GM12878 (cell line): ENCODE results near the gene FAM118A. TPM values are rescaled to one million over a fixed set of nuclear protein-coding genes. Genes with fewer than 3 reads are reported as not detected.

Source experiments
- ATF7 ChIP-seq: fragments of 450-650 bp; IDR thresholded peaks from 2 replicates; pipeline ENCODE4 v1.6.1; 2016; ENCODE audit warnings: low read depth, mild to moderate bottlenecking
- E2F4 ChIP-seq: IDR thresholded peaks from 2 replicates; pipeline ENCODE4 v1.6.1; 2012; ENCODE audit warnings: low read depth, low read length, improper control_type of control experiment
- JUNB ChIP-seq: IDR thresholded peaks from 2 replicates; pipeline ENCODE4 v1.6.1; 2016; ENCODE audit warnings: antibody characterized with exemption, mild to moderate bottlenecking
- NFYA ChIP-seq: IDR thresholded peaks from 2 replicates; pipeline ENCODE4 v1.6.1; 2011; ENCODE audit warnings: low read depth, mild to moderate bottlenecking, low read length, improper control_type of control experiment, borderline replicate concordance
- NKRF ChIP-seq: fragments of 450-650 bp; conservative IDR thresholded peaks from 2 replicates; pipeline ENCODE4 v1.6.1; 2017; ENCODE audit warnings: mild to moderate bottlenecking, moderate library complexity
- POLR2AphosphoS5 ChIP-seq: IDR thresholded peaks from 2 replicates; pipeline ENCODE4 v1.6.1; 2011; ENCODE audit warnings: mild to moderate bottlenecking, low read length, inconsistent platforms
- POU2F2 ChIP-seq: IDR thresholded peaks from 3 replicates; pipeline ENCODE4 v1.6.1; 2011; ENCODE audit warnings: low read depth, mild to moderate bottlenecking, low read length, borderline replicate concordance
- RAD21 ChIP-seq: IDR thresholded peaks from 2 replicates; pipeline ENCODE4 v1.6.1; 2011; ENCODE audit warnings: mild to moderate bottlenecking, low read depth, low read length, moderate library complexity; ENCODE audit not compliant: insufficient read depth
- RCOR1 ChIP-seq: conservative IDR thresholded peaks from 2 replicates; pipeline ENCODE4 v1.6.1; 2012; ENCODE audit warnings: low read depth, low read length, improper control_type of control experiment
- SMC3 ChIP-seq: IDR thresholded peaks from 2 replicates; pipeline ENCODE4 v1.6.1; 2011; ENCODE audit warnings: low read length, improper control_type of control experiment, borderline replicate concordance
- polyA plus RNA-seq, 11 experiments: library from polyadenylated mRNA; depleted of rRNA in 4 of 11; unstranded in 6 of 11; stranded (reverse) in 5 of 11; fragments of >200 nt; fragmentation: Nextera tagmentation in 4 of 11; fragmentation: Illumina TruSeq in 1 of 11; extraction: Ambion mirVana in 4 of 11; extraction: Trizol in 1 of 11; gene quantifications; 1 replicate in 1 of 11; 2 replicates in 10 of 11; pipeline versions ENCODE4 v1.2.1 to v1.2.3, GENCODE V29; 2011 to 2016; ENCODE audit warnings: inconsistent platforms in 2 of 11, missing spikeins in 2 of 11, low read depth in 1 of 11
- total RNA-seq, 4 experiments: library from RNA; depleted of rRNA in 3 of 4; stranded (reverse); fragments of >200 nt in 3 of 4; fragmentation: Illumina TruSeq in 1 of 4; extraction: Trizol in 1 of 4; gene quantifications; 2 replicates each; pipeline versions ENCODE4 v1.2.1 to v1.2.3, GENCODE V29; 2013 to 2021
- TF ChIP-seq, protein P1 (sequence below): fragments of 450-650 bp; IDR thresholded peaks from 2 replicates; pipeline ENCODE4 v1.6.1; 2016; ENCODE audit warnings: mild to moderate bottlenecking, moderate library complexity, borderline replicate concordance

The FAM118A gene
- total and polyA plus RNA-seq, 10 of the 15 experiments (the other 5 are each of a cell fraction or from before 2014, with no cell fraction given) = 17.4 to 332 (median 56.6) TPM

- TF ChIP-seq, protein P1, sequence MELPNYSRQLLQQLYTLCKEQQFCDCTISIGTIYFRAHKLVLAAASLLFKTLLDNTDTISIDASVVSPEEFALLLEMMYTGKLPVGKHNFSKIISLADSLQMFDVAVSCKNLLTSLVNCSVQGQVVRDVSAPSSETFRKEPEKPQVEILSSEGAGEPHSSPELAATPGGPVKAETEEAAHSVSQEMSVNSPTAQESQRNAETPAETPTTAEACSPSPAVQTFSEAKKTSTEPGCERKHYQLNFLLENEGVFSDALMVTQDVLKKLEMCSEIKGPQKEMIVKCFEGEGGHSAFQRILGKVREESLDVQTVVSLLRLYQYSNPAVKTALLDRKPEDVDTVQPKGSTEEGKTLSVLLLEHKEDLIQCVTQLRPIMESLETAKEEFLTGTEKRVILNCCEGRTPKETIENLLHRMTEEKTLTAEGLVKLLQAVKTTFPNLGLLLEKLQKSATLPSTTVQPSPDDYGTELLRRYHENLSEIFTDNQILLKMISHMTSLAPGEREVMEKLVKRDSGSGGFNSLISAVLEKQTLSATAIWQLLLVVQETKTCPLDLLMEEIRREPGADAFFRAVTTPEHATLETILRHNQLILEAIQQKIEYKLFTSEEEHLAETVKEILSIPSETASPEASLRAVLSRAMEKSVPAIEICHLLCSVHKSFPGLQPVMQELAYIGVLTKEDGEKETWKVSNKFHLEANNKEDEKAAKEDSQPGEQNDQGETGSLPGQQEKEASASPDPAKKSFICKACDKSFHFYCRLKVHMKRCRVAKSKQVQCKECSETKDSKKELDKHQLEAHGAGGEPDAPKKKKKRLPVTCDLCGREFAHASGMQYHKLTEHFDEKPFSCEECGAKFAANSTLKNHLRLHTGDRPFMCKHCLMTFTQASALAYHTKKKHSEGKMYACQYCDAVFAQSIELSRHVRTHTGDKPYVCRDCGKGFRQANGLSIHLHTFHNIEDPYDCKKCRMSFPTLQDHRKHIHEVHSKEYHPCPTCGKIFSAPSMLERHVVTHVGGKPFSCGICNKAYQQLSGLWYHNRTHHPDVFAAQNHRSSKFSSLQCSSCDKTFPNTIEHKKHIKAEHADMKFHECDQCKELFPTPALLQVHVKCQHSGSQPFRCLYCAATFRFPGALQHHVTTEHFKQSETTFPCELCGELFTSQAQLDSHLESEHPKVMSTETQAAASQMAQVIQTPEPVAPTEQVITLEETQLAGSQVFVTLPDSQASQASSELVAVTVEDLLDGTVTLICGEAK = no peak
- TF ChIP-seq JUNB (no peak), RAD21 (no peak), POLR2AphosphoS5 (no peak), ATF7 (no peak), NKRF (no peak), POU2F2 (no peak), RCOR1 (no peak), SMC3 (no peak), E2F4 (no peak), NFYA (no peak)
These were observed 19.8 kb downstream of the FAM118A start (continued) for GRCh38 chr22:45329530-45329936.
